ENCODE data around the gene GPD2. TPM values are rescaled to one million over a fixed set of nuclear protein-coding genes. Genes with fewer than 3 reads are reported as not detected.

GPD2 gene
- total and polyA plus RNA-seq, 2 of the 13 experiments (the other 11 are each of a cell fraction or from before 2014, with no cell fraction given): not detected

- ChIA-PET POLR2A (no interaction called here), CTCF (ENCODE audit: low intra/inter-chr PET ratio, low total read pairs) (no interaction called here)
- Histone ChIP-seq H3K36me3 (replicated peaks in 1 of 2; ENCODE audit: control insufficient read depth in 1 of 2, insufficient read depth in 2 of 2, low read length in 2 of 2) (no peaks in the 10 kb centered on the region), H3K4me1 (ENCODE audit: insufficient read depth, low read length) (no peaks in the 10 kb centered on the region), H3K27ac (ENCODE audit: extremely low read length, insufficient read depth, low read length) (no peak overlapping the region), H4K20me1 (ENCODE audit: insufficient read depth, low read length) (no peaks in the 10 kb centered on the region), H3K9me3 (ENCODE audit: low read length) (no peaks in the 10 kb centered on the region), H3K27me3 (ENCODE audit: control insufficient read depth in 1 of 2, insufficient read depth in 2 of 2, low read length in 2 of 2) (no peaks in the 10 kb centered on the region), H3K4me2 (ENCODE audit: low read depth, low read length) (no peak overlapping the region), H2AFZ (ENCODE audit: low read length) (no peak overlapping the region), H3K4me3 (replicated peaks in 1 of 3; ENCODE audit: insufficient read depth in 1 of 3, low read depth in 2 of 3, low read length in 3 of 3) (no peak overlapping the region), H3K9ac (ENCODE audit: insufficient read depth, low read depth, low read length) (no peak overlapping the region), H3K79me2 (ENCODE audit: insufficient read depth, low read length) (no peaks in the 10 kb centered on the region)
- no peak for TF ChIP-seq TBX3 (IDR thresholded peaks at IDR 0.05; ENCODE audit: borderline replicate concordance)
- no peak for TF ChIP-seq ZNF570 (CRISPR knock-in tag; IDR thresholded peaks at IDR 0.05; ENCODE audit: borderline replicate concordance)
- no peak for DNase-seq (ENCODE audit: low spot score)
- ATAC-seq: no peak
- in situ Hi-C loops (cut with HindIII; ENCODE audit: extremely low pct_ligation_motif_present, low pct_unique_long_range_greater_than_20kb) (no loop called here), intact Hi-C loops (cut with micrococcal nuclease; ENCODE audit: unreplicated experiment) (no loop called here)
- no TSS peak for BruUV-seq (replicated peaks)
- 3% methylated on average over 1 of the region's 1 CpG for WGBS (ENCODE audit: low lambda C conversion rate)
- no peak for FAIRE-seq
Measured at GRCh38 chr2:156489195-156489594, 53.0 kb downstream of the GPD2 start.

- intact Hi-C loops (cut with micrococcal nuclease; ENCODE audit: unreplicated experiment): no loop called here
- H3K4me2 ChIP-seq (ENCODE audit: low read depth, low read length): no peak overlapping the region
Measured at GRCh38 chr2:156489750-156490465, 53.7 kb downstream of the GPD2 start.

More at GRCh38 chr2:156489750-156490465, 53.7 kb downstream of the GPD2 start:
- no peaks in the 10 kb centered on the region for H3K36me3 ChIP-seq (replicated peaks in 1 of 2; ENCODE audit: control insufficient read depth in 1 of 2, insufficient read depth in 2 of 2, low read length in 2 of 2)
- no peak overlapping the region for H3K9ac ChIP-seq (ENCODE audit: insufficient read depth, low read depth, low read length)
- WGBS (ENCODE audit: low lambda C conversion rate): 30% methylated on average over 5 of the region's 6 CpGs
- no peak overlapping the region for H2AFZ ChIP-seq (ENCODE audit: low read length)
- ATAC-seq (no peak), FAIRE-seq (no peak), DNase-seq (ENCODE audit: low spot score) (no peak)
- ChIA-PET CTCF (ENCODE audit: low intra/inter-chr PET ratio, low total read pairs) (no interaction called here), POLR2A (no interaction called here)
- no peaks in the 10 kb centered on the region for H4K20me1 ChIP-seq (ENCODE audit: insufficient read depth, low read length)
- TF ChIP-seq HNRNPK (IDR thresholded peaks at IDR 0.05; ENCODE audit: low read depth, low read length, poor library complexity, severe bottlenecking): peak; percentile 88
- no peak for TF ChIP-seq ZBTB8A (CRISPR knock-in tag; IDR thresholded peaks at IDR 0.05; ENCODE audit: borderline replicate concordance, low read depth)
- TF ChIP-seq ZSCAN22 (CRISPR knock-in tag; IDR thresholded peaks at IDR 0.05): no peak
- no peak for TF ChIP-seq ZNF430 (CRISPR knock-in tag; IDR thresholded peaks at IDR 0.05)
- TF ChIP-seq PCBP1 (IDR thresholded peaks at IDR 0.05; ENCODE audit: borderline replicate concordance, low read depth, low read length): 0 out of 2 replicates have a peak, but pooled peaks have one; percentile 47
- no peak for TF ChIP-seq SRSF1 (optimal IDR thresholded peaks at IDR 0.05; ENCODE audit: low read depth, low read length)
- no peak for TF ChIP-seq ZNF839 (CRISPR knock-in tag; IDR thresholded peaks at IDR 0.05; ENCODE audit: borderline replicate concordance)
- TF ChIP-seq PCBP2 (optimal IDR thresholded peaks at IDR 0.05; ENCODE audit: low read depth, low read length, poor library complexity, severe bottlenecking): peak; percentile 79
- H3K4me1 ChIP-seq (ENCODE audit: insufficient read depth, low read length): no peaks in the 10 kb centered on the region
- no peak overlapping the region for H3K4me3 ChIP-seq (replicated peaks in 1 of 3; ENCODE audit: insufficient read depth in 1 of 3, low read depth in 2 of 3, low read length in 3 of 3)
- no peaks in the 10 kb centered on the region for H3K27me3 ChIP-seq (ENCODE audit: control insufficient read depth in 1 of 2, insufficient read depth in 2 of 2, low read length in 2 of 2)
- H3K9me3 ChIP-seq (ENCODE audit: low read length): no peaks in the 10 kb centered on the region
- H3K79me2 ChIP-seq (ENCODE audit: insufficient read depth, low read length): no peaks in the 10 kb centered on the region
- H3K27ac ChIP-seq (ENCODE audit: extremely low read length, insufficient read depth, low read length): no peak overlapping the region
- BruUV-seq (replicated peaks): no TSS peak
- in situ Hi-C loops (cut with HindIII; ENCODE audit: extremely low pct_ligation_motif_present, low pct_unique_long_range_greater_than_20kb): no loop called here
